Stimulated activated CD4-positive, alpha-beta T cell treated with anti-CD3 and anti-CD28 coated beads, TNF-alpha, amount 100 ng/mL, for 1 hour (primary cell): Measurements from ENCODE around the gene CLPX.
A peak's percentile ranks its signal among the peaks of the same experiment; 100 is the strongest.
"Not testable (repeated sequence)": the region's sequence is repeated elsewhere in the genome, so short reads cannot be mapped to it uniquely, and the experiment has no call there.

Source experiments
- DNase-seq, 3 donors: peaks; one replicate each; pipeline ENCODE4 v3.0.0-alpha.2; 2020; ENCODE audit warnings: low read depth in 3 of 3, low spot score in 1 of 3

The CLPX gene

GRCh38 chr15:65101891-65102708, 83.0 kb downstream of the CLPX start:
- DNase-seq: no peak

GRCh38 chr15:65101411-65101890, 83.7 kb downstream of the CLPX start:
- peak in 1 of 3 donors; percentile 27 for DNase-seq

DNA sequence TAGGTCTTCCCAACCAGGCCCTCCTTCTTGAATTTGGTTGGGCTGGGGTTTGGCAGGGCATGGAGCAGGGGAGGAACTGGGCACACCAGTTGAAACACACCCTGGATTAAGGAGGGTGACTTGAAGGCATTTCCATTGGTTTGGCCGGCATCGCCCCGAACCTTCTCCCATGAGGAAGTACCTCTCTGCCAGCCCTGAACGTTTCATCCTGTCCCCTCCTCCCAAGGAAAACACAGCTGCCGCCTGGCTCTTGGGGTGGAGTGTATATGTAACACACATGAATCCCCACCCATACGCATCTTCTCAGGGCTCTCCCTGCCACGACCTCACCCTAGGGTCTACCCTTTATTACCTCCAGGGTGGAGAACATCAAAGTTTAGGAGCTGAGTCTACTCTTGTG, 84.7 kb downstream of the CLPX start:
- no peak for DNase-seq

GRCh38 chr15:65099801-65100200, 85.3 kb downstream of the CLPX start:
- DNase-seq: not testable (repeated sequence)

DNA sequence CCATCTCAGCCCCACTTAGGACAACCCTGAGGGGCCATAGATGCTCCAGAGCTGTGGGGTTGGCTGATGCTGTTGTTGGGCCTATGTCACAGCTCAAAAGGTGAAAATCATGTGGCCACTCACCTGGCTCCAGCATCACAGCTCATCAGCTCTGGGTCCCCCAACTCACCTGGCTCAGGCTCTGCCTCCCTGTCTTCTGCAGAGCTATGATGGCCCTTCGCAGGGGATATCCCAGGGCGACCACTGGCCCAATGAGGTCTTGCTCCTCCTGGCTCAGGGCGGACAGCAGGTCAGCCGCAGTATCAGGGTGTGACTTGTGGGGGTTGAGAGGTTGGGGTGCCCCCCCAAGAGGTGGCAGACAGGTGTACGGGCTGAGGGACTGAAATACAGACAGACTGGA, 85.8 kb downstream of the CLPX start:
- no peak for DNase-seq
